HepG2 (cell line): ENCODE results near the gene PMS2. TPM values are rescaled to one million over a fixed set of nuclear protein-coding genes. Genes with fewer than 3 reads are reported as not detected.
A peak's percentile ranks its signal among the peaks of the same experiment; 100 is the strongest.

Experiments used
- FUBP1 ChIP-seq: sonication (generic); formaldehyde crosslinking; IDR thresholded peaks from 2 replicates; pipeline ENCODE4 v1.5.1; 2020; ENCODE audit warnings: missing genetic modification reagents, mild to moderate bottlenecking, borderline replicate concordance
- JDP2 ChIP-seq: sonication (generic); formaldehyde crosslinking; IDR thresholded peaks from 2 replicates; pipeline ENCODE4 v1.8.1; 2022; ENCODE audit warnings: missing genetic modification reagents, borderline replicate concordance
- MAZ ChIP-seq, 2 experiments: sonication (generic) in 1 of 2; formaldehyde crosslinking in 1 of 2; IDR thresholded peaks; 2 replicates each; pipeline versions ENCODE4 v1.5.0 to v1.6.1; 2012 to 2020; ENCODE audit warnings: low read depth in 2 of 2, mild to moderate bottlenecking in 2 of 2, borderline replicate concordance in 1 of 2, improper control_type of control experiment in 1 of 2, low read length in 1 of 2, missing genetic modification reagents in 1 of 2, moderate library complexity in 1 of 2
- NFIC ChIP-seq: IDR thresholded peaks from 2 replicates; pipeline ENCODE4 v1.6.1; 2012; ENCODE audit warnings: mild to moderate bottlenecking, low read length, inconsistent platforms
- NFYB ChIP-seq: sonication (generic); formaldehyde crosslinking; IDR thresholded peaks from 2 replicates; pipeline ENCODE4 v1.4.0; 2020; ENCODE audit warnings: missing genetic modification reagents
- RCOR2 ChIP-seq: IDR thresholded peaks from 2 replicates; pipeline ENCODE4 v1.6.1; 2016; ENCODE audit warnings: missing biosample characterization, missing genetic modification reagents
- SAFB2 ChIP-seq: sonication (generic); formaldehyde crosslinking; IDR thresholded peaks from 2 replicates; pipeline ENCODE4 v1.5.1; 2020; ENCODE audit warnings: missing genetic modification reagents, low read depth, mild to moderate bottlenecking, borderline replicate concordance
- SRSF1 ChIP-seq: fragments of 200-400 bp; formaldehyde crosslinking; optimal IDR thresholded peaks from 2 replicates; pipeline ENCODE3; 2017; ENCODE audit warnings: mild to moderate bottlenecking, low read depth, low read length, moderate library complexity
- TBX2 ChIP-seq: sonication (generic); formaldehyde crosslinking; IDR thresholded peaks from 2 replicates; pipeline ENCODE4 v1.5.0; 2020; ENCODE audit warnings: missing genetic modification reagents, mild to moderate bottlenecking, borderline replicate concordance
- TFE3 ChIP-seq: IDR thresholded peaks from 2 replicates; pipeline ENCODE4 v1.6.1; 2016
- YY1 ChIP-seq: IDR thresholded peaks from 2 replicates; pipeline ENCODE4 v1.6.1; 2011; ENCODE audit warnings: low read length, low read depth, moderate library complexity, mild to moderate bottlenecking; ENCODE audit not compliant: insufficient read depth, insufficient replicate concordance
- ZBTB14 ChIP-seq: sonication (generic); formaldehyde crosslinking; IDR thresholded peaks from 2 replicates; pipeline ENCODE4 v1.4.0; 2020; ENCODE audit warnings: missing genetic modification reagents
- ZFP37 ChIP-seq: sonication (generic); formaldehyde crosslinking; IDR thresholded peaks from 2 replicates; pipeline ENCODE4 v1.4.0; 2020; ENCODE audit warnings: missing genetic modification reagents, borderline replicate concordance
- ZNF124 ChIP-seq: sonication (generic); formaldehyde crosslinking; IDR thresholded peaks from 2 replicates; pipeline ENCODE4 v1.4.0; 2020; ENCODE audit warnings: missing genetic modification reagents
- ZNF138 ChIP-seq: sonication (generic); formaldehyde crosslinking; IDR thresholded peaks from 2 replicates; pipeline ENCODE4 v1.5.0; 2020; ENCODE audit warnings: mild to moderate bottlenecking, low read depth, missing genetic modification reagents
- ZNF512B ChIP-seq: sonication (generic); formaldehyde crosslinking; IDR thresholded peaks from 2 replicates; pipeline ENCODE4 v1.5.1; 2020; ENCODE audit warnings: missing genetic modification reagents, mild to moderate bottlenecking, borderline replicate concordance
- ZNF558 ChIP-seq: sonication (generic); formaldehyde crosslinking; IDR thresholded peaks from 2 replicates; pipeline ENCODE4 v1.9.0; 2022; ENCODE audit warnings: mild to moderate bottlenecking, missing genetic modification reagents, borderline replicate concordance
- ZNF570 ChIP-seq: sonication (generic); formaldehyde crosslinking; IDR thresholded peaks from 2 replicates; pipeline ENCODE4 v1.4.0; 2020; ENCODE audit warnings: mild to moderate bottlenecking, missing genetic modification reagents, borderline replicate concordance
- ZNF761 ChIP-seq: sonication (generic); formaldehyde crosslinking; conservative IDR thresholded peaks from 2 replicates; pipeline ENCODE4 v1.4.0; 2020; ENCODE audit warnings: mild to moderate bottlenecking, missing genetic modification reagents
- polyA plus RNA-seq, 8 experiments: library from polyadenylated mRNA; depleted of rRNA in 3 of 8; stranded (reverse) in 7 of 8; unstranded in 1 of 8; fragments of >200 nt; fragmentation: Illumina TruSeq in 4 of 8; extraction: Trizol in 4 of 8; gene quantifications; 2 replicates each; pipeline versions ENCODE4 v1.2.1 to v1.2.3, GENCODE V29; 2011 to 2016; ENCODE audit warnings: low read depth in 4 of 8, missing spikeins in 1 of 8, mixed read lengths in 1 of 8; ENCODE audit not compliant: insufficient read depth in 1 of 8
- total RNA-seq, 5 experiments: library from RNA; depleted of rRNA; stranded (reverse); fragments of >200 nt; fragmentation: Illumina TruSeq; extraction: Trizol; gene quantifications; 2 replicates each; pipeline ENCODE4 v1.2.3, GENCODE V29; 2016; ENCODE audit warnings: low read depth in 1 of 5

The PMS2 gene
- total and polyA plus RNA-seq, 2 of the 13 experiments (the other 11 are each of a cell fraction or from before 2014, with no cell fraction given) = 6.3 to 11.4 TPM

- peak; percentile 99 for TF ChIP-seq ZNF761 (CRISPR knock-in tag)
- 0 out of 2 replicates have a peak, but pooled peaks have one; percentile 15 for TF ChIP-seq MAZ (IDR thresholded peaks at IDR 0.05; ENCODE audit: borderline replicate concordance, low read depth, low read length)
- peak; percentile 100 for TF ChIP-seq MAZ (CRISPR knock-in tag; IDR thresholded peaks at IDR 0.05; ENCODE audit: low read depth)
- peak; percentile 99 for TF ChIP-seq ZNF138 (CRISPR knock-in tag)
- TF ChIP-seq ZNF558 (CRISPR knock-in tag) = peak; percentile 100
- TF ChIP-seq NFYB (CRISPR knock-in tag) = peak; percentile 99
- 0 out of 2 replicates have a peak, but pooled peaks have one; percentile 44 for TF ChIP-seq FUBP1 (CRISPR knock-in tag)
- TF ChIP-seq NFIC = peak; percentile 39; the same call in 1 of the 2 replicates
- peak; percentile 100 for TF ChIP-seq SAFB2
- peak; percentile 87 for TF ChIP-seq ZNF124 (CRISPR knock-in tag)
- peak; percentile 99 for TF ChIP-seq ZNF570 (CRISPR knock-in tag)
- TF ChIP-seq YY1 = peak; percentile 72
- peak; percentile 94 for TF ChIP-seq JDP2 (CRISPR knock-in tag)
- no peak; the same call in 1 of the 2 replicates for TF ChIP-seq RCOR2 (CRISPR knock-in tag)
- TF ChIP-seq TBX2 = peak; percentile 97
- TF ChIP-seq ZFP37 (CRISPR knock-in tag) = peak; percentile 98
- TF ChIP-seq TFE3 = peak; percentile 94
- TF ChIP-seq ZBTB14 (CRISPR knock-in tag) = peak; percentile 70; the same call in 1 of the 2 replicates
- TF ChIP-seq ZNF512B = 0 out of 2 replicates have a peak, but pooled peaks have one; percentile 50
- TF ChIP-seq SRSF1 = no peak
These were observed at the start of gene PMS2, which contains the start of gene AIMP2 (continued) for GRCh38 chr7:6008668-6009611.
